Brain microvascular endothelial cell (primary cell): ENCODE data around the gene GRIFIN.

ENCODE experiments used
- DNase-seq: peaks from one replicate; pipeline ENCODE4 v3.0.0-alpha.2; 2020
- H3K27ac ChIP-seq: fragments of 250-450 bp; sonication (Bioruptor Pico); 2 replicates; pipeline ENCODE4 v1.5.1; 2020; ENCODE audit warnings: mild to moderate bottlenecking, moderate library complexity
- H3K27me3 ChIP-seq: fragments of 250-450 bp; sonication (Bioruptor Pico); replicated peaks from 2 replicates; pipeline ENCODE4 v1.5.1; 2020; ENCODE audit warnings: mild to moderate bottlenecking
- H3K36me3 ChIP-seq: fragments of 250-450 bp; sonication (Bioruptor Pico); replicated peaks from 2 replicates; pipeline ENCODE4 v1.5.1; 2020; ENCODE audit warnings: mild to moderate bottlenecking
- H3K4me3 ChIP-seq: 2 replicates; pipeline ENCODE4 v1.5.1; 2011; ENCODE audit warnings: low read depth, mild to moderate bottlenecking, control low read depth, low read length, moderate library complexity
- CTCF ChIP-seq: IDR thresholded peaks from 2 replicates; pipeline ENCODE4 v1.5.1; 2011; ENCODE audit warnings: low read depth, mild to moderate bottlenecking, moderate library complexity, low read length, control low read depth, inconsistent platforms; ENCODE audit errors: missing control alignments
- in situ Hi-C: cut with HindIII; loops from 2 replicates; pipeline ENCODE4 v1.10.0; 2017; ENCODE audit warnings: low sequenced_read_pairs, low pct_ligation_motif_present

Gene GRIFIN

GRCh38 chr7:2476776-2477446, 713 bp upstream of the GRIFIN start:
- no peak overlapping the region for H3K27ac ChIP-seq
- H3K4me3 ChIP-seq: no peak overlapping the region
- in situ Hi-C loops: no loop called here
- DNase-seq: no peak
- peaks cover 12% of the 10 kb centered on the region for H3K27me3 ChIP-seq
- no peak for TF ChIP-seq CTCF
- no peaks in the 10 kb centered on the region for H3K36me3 ChIP-seq

- Histone ChIP-seq H3K36me3 (no peaks in the 10 kb centered on the region), H3K4me3 (no peak overlapping the region), H3K27ac (no peak overlapping the region), H3K27me3 (peaks cover 12% of the 10 kb centered on the region)
- no peak for DNase-seq
- in situ Hi-C loops: no loop called here
- no peak for TF ChIP-seq CTCF
These were observed 551 bp downstream of the GRIFIN start for GRCh38 chr7:2475678-2476015.

GRCh38 chr7:2474813-2475677, 1.2 kb downstream of the GRIFIN start:
- in situ Hi-C loops: no loop called here
- Histone ChIP-seq H3K4me3 (no peak overlapping the region), H3K36me3 (no peaks in the 10 kb centered on the region), H3K27ac (no peak overlapping the region), H3K27me3 (peaks cover 8% of the 10 kb centered on the region)
- no peak for TF ChIP-seq CTCF
- DNase-seq: no peak

- Histone ChIP-seq H3K36me3 (no peaks in the 10 kb centered on the region), H3K27me3 (peaks cover 5% of the 10 kb centered on the region), H3K27ac (no peak overlapping the region), H3K4me3 (no peak overlapping the region)
- DNase-seq: no peak
- TF ChIP-seq CTCF: no peak
- in situ Hi-C loops: no loop called here
These were observed 2.0 kb downstream of the GRIFIN start for GRCh38 chr7:2474224-2474623.

- H3K27ac ChIP-seq: no peak overlapping the region
- no peak for TF ChIP-seq CTCF
- H3K27me3 ChIP-seq: peaks cover 2% of the 10 kb centered on the region
- no peak overlapping the region for H3K4me3 ChIP-seq
- in situ Hi-C loops: no loop called here
- no peaks in the 10 kb centered on the region for H3K36me3 ChIP-seq
- no peak for DNase-seq
These were observed 2.6 kb downstream of the GRIFIN start for GRCh38 chr7:2473496-2474180.
